ENCODE results near the gene SIGLEC12.

The SIGLEC12 gene

DNA sequence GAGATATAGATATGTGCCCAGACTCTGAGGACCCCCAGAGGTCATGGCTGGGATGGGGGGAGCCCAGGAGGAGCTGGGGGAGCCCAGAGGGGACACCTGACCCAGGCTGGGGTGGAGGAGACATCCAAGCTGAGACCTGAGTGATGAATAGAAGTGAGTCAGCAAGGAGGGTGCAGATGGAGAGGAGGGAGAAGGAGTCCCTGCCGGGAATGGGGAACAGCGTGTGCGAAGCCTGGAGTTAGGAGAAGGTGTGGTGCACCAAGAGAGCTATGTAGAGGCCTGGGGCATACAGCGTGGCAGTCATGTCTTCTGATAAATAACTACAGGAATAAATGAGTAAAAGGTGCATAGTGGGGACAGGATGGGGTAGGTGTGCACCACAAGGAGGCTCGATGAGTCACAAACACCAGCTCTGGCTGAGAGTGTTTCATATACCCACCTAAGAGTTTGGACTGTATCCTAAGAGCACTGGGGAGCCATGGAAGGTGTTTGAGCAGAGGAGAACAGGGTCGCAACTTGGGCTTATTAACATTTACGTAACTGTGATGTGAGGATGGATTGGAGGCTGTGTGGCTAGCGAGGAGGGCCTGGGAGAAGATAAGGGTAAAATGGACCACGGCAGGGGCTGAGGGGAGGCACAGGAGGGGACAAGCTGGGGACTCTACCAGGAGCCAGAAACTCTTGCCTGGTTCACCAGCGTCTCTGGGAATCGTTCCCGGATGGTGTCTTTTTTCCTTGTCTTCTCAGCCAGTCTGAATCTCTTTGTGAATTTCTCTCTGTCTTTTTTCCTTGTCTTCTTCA is 21.9 kb downstream of the SIGLEC12 start:
- H3K36me3 ChIP-seq (ENCODE audit: control insufficient read depth in 2 of 2, insufficient read depth in 2 of 2, low read length in 2 of 2): no peaks in the 10 kb centered on the region
- peaks cover 7 to 22% of the 10 kb centered on the region in 2 donors for H3K27me3 ChIP-seq (ENCODE audit: control insufficient read depth in 1 of 2, insufficient read depth in 2 of 2, low read length in 2 of 2)
- no peak overlapping the region for H3K4me3 ChIP-seq (ENCODE audit: low read length in 2 of 2)
- H3K4me1 ChIP-seq (ENCODE audit: control insufficient read depth, insufficient read depth, low read length): no peaks in the 10 kb centered on the region
- no peaks in the 10 kb centered on the region for H3K9me3 ChIP-seq (ENCODE audit: control insufficient read depth in 2 of 2, low read length in 2 of 2)
- no peak overlapping the region for H3K27ac ChIP-seq (ENCODE audit: low read length)
- H3K9ac ChIP-seq (ENCODE audit: low read length in 2 of 2): no peak overlapping the region

DNA sequence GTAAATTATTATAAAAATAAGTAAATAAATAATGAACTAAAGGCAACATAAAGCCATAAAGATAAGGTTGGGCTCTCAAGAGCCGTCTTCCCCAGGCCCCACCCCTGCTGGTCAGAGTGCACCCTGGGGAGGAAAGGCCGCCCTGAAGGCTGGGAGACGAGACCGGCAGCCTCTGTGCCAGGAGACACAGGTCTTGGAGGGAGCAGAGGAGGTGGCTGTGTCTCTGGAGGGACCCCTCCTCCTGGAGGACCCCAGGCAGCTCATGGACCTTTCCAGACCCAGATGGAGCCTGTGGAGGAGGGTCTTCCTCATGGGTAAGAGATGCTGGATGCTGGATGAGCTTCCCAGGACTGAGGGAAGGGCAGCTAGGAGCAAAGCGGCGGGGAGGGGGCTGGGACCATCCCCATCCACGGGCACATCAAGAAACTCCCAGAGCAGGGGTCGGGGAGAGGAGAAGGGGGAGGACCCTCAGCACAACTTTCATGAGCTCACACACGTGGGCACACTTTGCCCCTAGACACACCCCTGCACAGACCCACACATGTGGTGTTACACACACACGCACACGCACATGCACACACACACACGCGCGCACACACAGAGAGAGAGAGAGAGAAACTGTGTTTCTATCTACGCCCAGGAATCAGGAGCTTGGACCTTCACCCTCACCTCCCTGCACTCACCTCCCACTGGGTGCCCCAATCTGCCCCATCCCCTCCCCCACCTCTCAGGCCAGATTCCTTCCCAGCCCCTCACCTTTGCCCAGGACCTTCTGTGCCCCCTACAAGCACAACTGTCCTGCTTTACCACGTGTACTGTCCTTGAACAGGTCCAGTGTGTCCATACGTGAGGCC is 23.0 kb downstream of the SIGLEC12 start, which contains the start of gene CEACAM18:
Gene CEACAM18, plus strand, starts transcription at position 159 of the 854 bp plus-strand sequence.
- Histone ChIP-seq H3K9ac (ENCODE audit: low read length in 2 of 2) (no peak within 1 kb of the TSS), H3K27me3 (ENCODE audit: control insufficient read depth in 1 of 2, insufficient read depth in 2 of 2, low read length in 2 of 2) (peaks cover 11 to 28% of the 10 kb centered on the region in 2 donors)

DNA sequence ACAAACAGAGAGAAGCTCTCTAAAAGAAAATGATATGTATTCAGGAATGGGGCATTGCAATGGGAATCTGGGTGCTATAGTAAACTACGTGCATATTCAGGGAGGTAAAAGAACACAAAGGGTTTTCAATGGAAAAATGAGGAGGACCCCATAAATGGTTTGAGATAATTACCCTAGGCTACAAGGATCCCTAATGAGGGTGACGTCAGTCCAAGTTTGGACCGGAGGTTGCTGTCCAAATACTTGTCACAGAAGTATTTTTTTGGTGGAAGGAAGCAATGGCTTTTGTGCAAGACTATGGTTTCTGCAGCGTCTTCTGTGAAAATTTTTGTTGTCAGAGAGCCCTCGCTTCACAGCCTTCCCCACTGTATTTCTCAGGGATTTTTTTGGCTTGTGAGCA is 24.3 kb downstream of the SIGLEC12 start:
- Histone ChIP-seq H3K27ac (ENCODE audit: low read length) (no peak overlapping the region), H3K27me3 (ENCODE audit: control insufficient read depth in 1 of 2, insufficient read depth in 2 of 2, low read length in 2 of 2) (peaks cover 16 to 35% of the 10 kb centered on the region in 2 donors), H3K4me1 (ENCODE audit: control insufficient read depth, insufficient read depth, low read length) (no peaks in the 10 kb centered on the region), H3K9me3 (ENCODE audit: control insufficient read depth in 2 of 2, low read length in 2 of 2) (no peaks in the 10 kb centered on the region), H3K9ac (ENCODE audit: low read length in 2 of 2) (no peak overlapping the region), H3K4me3 (ENCODE audit: low read length in 2 of 2) (no peak overlapping the region), H3K36me3 (ENCODE audit: control insufficient read depth in 2 of 2, insufficient read depth in 2 of 2, low read length in 2 of 2) (no peaks in the 10 kb centered on the region)

More for the DNA sequence above, 23.0 kb downstream of the SIGLEC12 start, which contains the start of gene CEACAM18:
- H3K27ac ChIP-seq (ENCODE audit: low read length): no peak within 1 kb of the TSS
- H3K36me3 ChIP-seq (ENCODE audit: control insufficient read depth in 2 of 2, insufficient read depth in 2 of 2, low read length in 2 of 2): no peaks in the 10 kb centered on the region
- H3K9me3 ChIP-seq (ENCODE audit: control insufficient read depth in 2 of 2, low read length in 2 of 2): no peaks in the 10 kb centered on the region
- no peaks in the 10 kb centered on the region for H3K4me1 ChIP-seq (ENCODE audit: control insufficient read depth, insufficient read depth, low read length)
- no peak within 1 kb of the TSS for H3K4me3 ChIP-seq (ENCODE audit: low read length in 2 of 2)

DNA sequence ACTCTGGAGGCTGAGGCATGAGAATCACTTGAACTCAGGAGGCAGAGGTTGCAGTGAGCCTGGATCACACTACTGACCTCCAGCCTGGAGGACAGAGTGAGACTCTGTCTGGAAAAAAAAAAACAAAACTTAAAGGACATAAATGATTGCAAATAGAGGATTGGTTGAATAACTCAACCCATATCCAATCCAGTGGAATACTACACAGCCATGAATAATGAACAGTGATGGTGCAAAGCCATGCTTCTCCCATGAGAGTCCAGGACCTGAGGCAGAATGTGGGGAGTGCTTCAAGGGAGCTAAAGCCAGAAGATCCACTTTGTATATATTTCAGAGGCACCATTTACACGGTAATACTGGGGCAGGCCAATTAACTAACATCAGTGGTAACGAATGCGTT is 25.4 kb downstream of the SIGLEC12 start:
- no peaks in the 10 kb centered on the region for H3K36me3 ChIP-seq (ENCODE audit: control insufficient read depth in 2 of 2, insufficient read depth in 2 of 2, low read length in 2 of 2)
- H3K9me3 ChIP-seq (ENCODE audit: control insufficient read depth in 2 of 2, low read length in 2 of 2): no peaks in the 10 kb centered on the region
- H3K9ac ChIP-seq (ENCODE audit: low read length in 2 of 2): no peak overlapping the region
- H3K4me3 ChIP-seq (ENCODE audit: low read length in 2 of 2): no peak overlapping the region
- H3K27me3 ChIP-seq (ENCODE audit: control insufficient read depth in 1 of 2, insufficient read depth in 2 of 2, low read length in 2 of 2): peaks cover 16 to 35% of the 10 kb centered on the region in 2 donors
- H3K27ac ChIP-seq (ENCODE audit: low read length): no peak overlapping the region
- no peaks in the 10 kb centered on the region for H3K4me1 ChIP-seq (ENCODE audit: control insufficient read depth, insufficient read depth, low read length)

DNA sequence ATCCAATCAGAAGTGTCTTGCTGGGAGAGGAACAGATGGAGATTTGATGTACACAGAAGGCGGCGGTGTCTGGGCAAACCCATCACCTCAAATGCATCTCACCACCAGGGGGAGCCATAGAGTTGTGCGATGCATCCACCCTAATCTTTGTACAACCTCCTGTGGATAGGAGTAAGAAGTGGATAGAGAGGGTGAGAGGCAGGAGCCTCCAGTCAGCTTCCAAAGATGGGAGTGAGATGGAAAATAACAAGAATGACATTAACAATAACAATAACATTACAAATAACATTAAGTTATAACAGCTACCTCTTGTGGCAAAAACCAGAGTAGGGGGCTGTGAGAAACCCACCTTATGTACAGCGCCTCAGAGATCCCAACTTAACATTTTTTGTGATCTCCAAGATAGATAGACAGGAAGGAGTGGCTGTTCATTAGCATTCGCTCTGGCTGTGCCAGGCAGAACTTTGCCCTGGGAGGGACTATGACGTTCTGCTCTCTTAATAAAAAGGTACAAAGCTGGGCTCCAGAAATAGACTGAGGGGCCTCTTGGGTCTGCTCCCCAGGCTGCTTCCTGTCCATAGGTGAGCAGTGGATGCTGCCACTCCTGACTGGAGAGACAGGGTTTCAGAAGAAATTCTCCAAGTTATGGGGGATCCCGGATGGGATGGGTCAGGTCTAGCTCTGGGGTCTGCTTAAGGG is 28.4 kb downstream of the SIGLEC12 start:
- Histone ChIP-seq H3K27ac (ENCODE audit: low read length) (no peak overlapping the region), H3K27me3 (ENCODE audit: control insufficient read depth in 1 of 2, insufficient read depth in 2 of 2, low read length in 2 of 2) (peaks cover 9 to 22% of the 10 kb centered on the region in 2 donors), H3K4me1 (ENCODE audit: control insufficient read depth, insufficient read depth, low read length) (no peaks in the 10 kb centered on the region), H3K36me3 (ENCODE audit: control insufficient read depth in 2 of 2, insufficient read depth in 2 of 2, low read length in 2 of 2) (no peaks in the 10 kb centered on the region), H3K9me3 (ENCODE audit: control insufficient read depth in 2 of 2, low read length in 2 of 2) (no peaks in the 10 kb centered on the region), H3K9ac (ENCODE audit: low read length in 2 of 2) (no peak overlapping the region), H3K4me3 (ENCODE audit: low read length in 2 of 2) (no peak overlapping the region)

DNA sequence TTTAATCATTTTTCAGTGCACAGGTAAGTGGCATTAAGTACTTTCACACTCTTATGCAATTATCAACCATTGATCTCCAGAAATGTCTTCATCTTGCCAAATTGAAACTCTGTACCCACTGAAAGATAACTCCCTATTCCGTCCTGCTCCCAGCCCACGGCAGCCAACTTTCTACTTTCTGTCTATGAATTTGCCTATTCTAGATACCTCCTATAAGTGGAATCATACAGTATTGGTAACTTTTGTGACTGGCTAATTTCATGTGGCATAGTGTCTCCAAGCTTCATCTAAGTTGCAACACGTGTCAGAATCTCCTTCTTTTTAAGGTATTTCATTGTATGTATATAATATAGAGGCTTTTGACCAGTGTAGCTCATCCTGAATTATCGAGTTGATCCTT is 29.0 kb downstream of the SIGLEC12 start:
- Histone ChIP-seq H3K4me3 (ENCODE audit: low read length in 2 of 2) (no peak overlapping the region), H3K36me3 (ENCODE audit: control insufficient read depth in 2 of 2, insufficient read depth in 2 of 2, low read length in 2 of 2) (no peaks in the 10 kb centered on the region), H3K4me1 (ENCODE audit: control insufficient read depth, insufficient read depth, low read length) (no peaks in the 10 kb centered on the region), H3K27ac (ENCODE audit: low read length) (no peak overlapping the region), H3K9me3 (ENCODE audit: control insufficient read depth in 2 of 2, low read length in 2 of 2) (no peaks in the 10 kb centered on the region), H3K9ac (ENCODE audit: low read length in 2 of 2) (no peak overlapping the region), H3K27me3 (ENCODE audit: control insufficient read depth in 1 of 2, insufficient read depth in 2 of 2, low read length in 2 of 2) (peaks cover 9 to 24% of the 10 kb centered on the region in 2 donors)

DNA sequence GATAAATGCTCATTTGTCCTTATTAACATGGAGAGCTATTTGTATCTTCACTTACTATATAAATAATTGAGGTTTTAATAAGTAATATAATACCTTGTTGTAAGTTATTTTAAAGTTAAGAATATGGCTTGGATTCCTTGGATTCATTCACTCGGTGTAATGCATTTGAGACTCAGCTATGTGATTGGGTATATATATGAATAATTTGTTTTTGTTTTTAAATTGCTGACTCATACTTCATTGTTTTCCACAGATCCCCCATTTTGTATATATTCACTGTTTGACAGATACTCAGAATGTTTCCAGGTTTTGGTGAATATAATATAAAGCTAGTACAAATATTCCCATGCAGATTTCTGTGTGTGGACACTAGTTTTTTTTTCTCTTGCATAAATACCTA is 30.1 kb downstream of the SIGLEC12 start:
- Histone ChIP-seq H3K36me3 (ENCODE audit: control insufficient read depth in 2 of 2, insufficient read depth in 2 of 2, low read length in 2 of 2) (no peaks in the 10 kb centered on the region), H3K4me3 (ENCODE audit: low read length in 2 of 2) (no peak overlapping the region), H3K27ac (ENCODE audit: low read length) (no peak overlapping the region), H3K27me3 (ENCODE audit: control insufficient read depth in 1 of 2, insufficient read depth in 2 of 2, low read length in 2 of 2) (peaks cover 9 to 24% of the 10 kb centered on the region in 2 donors), H3K9me3 (ENCODE audit: control insufficient read depth in 2 of 2, low read length in 2 of 2) (no peaks in the 10 kb centered on the region), H3K9ac (ENCODE audit: low read length in 2 of 2) (no peak overlapping the region), H3K4me1 (ENCODE audit: control insufficient read depth, insufficient read depth, low read length) (no peaks in the 10 kb centered on the region)

DNA sequence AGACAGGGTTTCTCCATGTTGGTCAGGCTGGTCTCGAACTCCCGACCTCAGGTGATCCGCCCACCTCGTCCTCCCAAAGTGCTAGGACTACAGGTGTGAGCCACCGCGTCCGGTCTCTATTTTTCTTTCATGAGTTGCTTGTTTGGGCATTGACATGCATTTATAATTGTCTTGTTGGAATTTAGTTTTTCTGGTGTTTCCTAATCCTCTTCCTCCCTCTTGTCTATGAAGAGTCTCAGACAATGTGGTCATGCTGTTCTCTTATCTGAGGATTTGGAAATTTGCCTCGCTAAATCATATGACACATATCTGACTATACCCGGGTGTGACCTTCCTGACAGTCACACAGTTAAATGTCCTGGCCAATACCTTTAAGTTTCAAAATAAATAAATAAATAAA is 30.6 kb downstream of the SIGLEC12 start:
- no peaks in the 10 kb centered on the region for H3K4me1 ChIP-seq (ENCODE audit: control insufficient read depth, insufficient read depth, low read length)
- no peak overlapping the region for H3K27ac ChIP-seq (ENCODE audit: low read length)
- no peak overlapping the region for H3K9ac ChIP-seq (ENCODE audit: low read length in 2 of 2)
- H3K36me3 ChIP-seq (ENCODE audit: control insufficient read depth in 2 of 2, insufficient read depth in 2 of 2, low read length in 2 of 2): no peaks in the 10 kb centered on the region
- no peak overlapping the region for H3K4me3 ChIP-seq (ENCODE audit: low read length in 2 of 2)
- H3K9me3 ChIP-seq (ENCODE audit: control insufficient read depth in 2 of 2, low read length in 2 of 2): no peaks in the 10 kb centered on the region
- peaks cover 9 to 22% of the 10 kb centered on the region in 2 donors for H3K27me3 ChIP-seq (ENCODE audit: control insufficient read depth in 1 of 2, insufficient read depth in 2 of 2, low read length in 2 of 2)

DNA sequence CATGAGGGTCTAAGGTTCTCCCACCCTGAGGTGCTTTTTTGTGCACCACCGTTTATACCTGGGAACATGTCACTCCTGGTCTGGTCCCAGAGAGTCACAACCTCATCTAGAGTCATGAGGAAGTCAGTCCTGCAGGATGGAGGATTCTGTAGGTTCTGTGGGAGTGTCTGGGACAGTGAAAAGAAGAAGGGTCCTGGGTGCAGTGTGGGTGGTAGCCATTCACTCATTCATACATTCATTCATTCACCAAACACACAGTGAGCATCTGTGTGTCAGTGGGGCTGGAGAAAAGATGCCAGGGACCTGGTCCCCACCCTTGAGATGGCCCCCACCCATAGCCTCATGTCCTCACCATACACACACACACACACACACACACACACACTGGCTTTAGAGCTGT is 32.0 kb downstream of the SIGLEC12 start:
- no peak overlapping the region for H3K9ac ChIP-seq (ENCODE audit: low read length in 2 of 2)
- H3K4me1 ChIP-seq (ENCODE audit: control insufficient read depth, insufficient read depth, low read length): no peaks in the 10 kb centered on the region
- no peaks in the 10 kb centered on the region for H3K9me3 ChIP-seq (ENCODE audit: control insufficient read depth in 2 of 2, low read length in 2 of 2)
- no peak overlapping the region for H3K27ac ChIP-seq (ENCODE audit: low read length)
- H3K4me3 ChIP-seq (ENCODE audit: low read length in 2 of 2): no peak overlapping the region
- H3K36me3 ChIP-seq (ENCODE audit: control insufficient read depth in 2 of 2, insufficient read depth in 2 of 2, low read length in 2 of 2): no peaks in the 10 kb centered on the region
- peaks cover 14 to 21% of the 10 kb centered on the region in 2 donors for H3K27me3 ChIP-seq (ENCODE audit: control insufficient read depth in 1 of 2, insufficient read depth in 2 of 2, low read length in 2 of 2)

DNA sequence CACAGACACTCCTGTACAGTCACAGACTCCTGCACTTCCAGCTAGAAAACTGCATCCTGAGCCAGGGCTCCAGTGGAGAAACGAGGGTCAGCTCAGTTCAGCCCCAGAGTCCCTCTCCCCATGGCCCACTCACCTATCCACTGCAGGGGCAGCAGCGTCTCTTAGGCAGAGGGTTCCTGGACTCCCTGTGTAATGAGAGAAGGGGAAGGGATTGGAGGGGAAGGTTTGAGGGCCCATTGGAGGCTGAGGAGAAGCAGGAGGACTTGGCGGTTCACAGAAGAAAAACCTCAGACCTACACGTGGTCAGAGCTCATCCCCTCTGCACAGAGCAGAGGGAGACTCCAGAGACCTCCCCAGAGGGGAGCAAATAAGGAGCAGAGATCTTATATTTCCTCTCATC is 32.4 kb downstream of the SIGLEC12 start:
- Histone ChIP-seq H3K9ac (ENCODE audit: low read length in 2 of 2) (no peak overlapping the region), H3K27me3 (ENCODE audit: control insufficient read depth in 1 of 2, insufficient read depth in 2 of 2, low read length in 2 of 2) (peaks cover 14 to 21% of the 10 kb centered on the region in 2 donors), H3K9me3 (ENCODE audit: control insufficient read depth in 2 of 2, low read length in 2 of 2) (no peaks in the 10 kb centered on the region), H3K4me1 (ENCODE audit: control insufficient read depth, insufficient read depth, low read length) (no peaks in the 10 kb centered on the region), H3K36me3 (ENCODE audit: control insufficient read depth in 2 of 2, insufficient read depth in 2 of 2, low read length in 2 of 2) (no peaks in the 10 kb centered on the region), H3K27ac (ENCODE audit: low read length) (no peak overlapping the region), H3K4me3 (ENCODE audit: low read length in 2 of 2) (no peak overlapping the region)
